Heart right ventricle (tissue), 16 donors: Measurements from ENCODE around the gene COL4A2. TPM values are rescaled to one million over a fixed set of nuclear protein-coding genes. Genes with fewer than 3 reads are reported as not detected.
A peak's percentile ranks its signal among the peaks of the same experiment; 100 is the strongest.

ENCODE experiments used
- ATAC-seq, 8 donors: fragments of 200-7000 bp; cut with Tn5 transposase; one replicate each; pipeline ENCODE4 v1.9.1; 2020; ENCODE audit warnings: mild to moderate bottlenecking in 8 of 8, moderate library complexity in 8 of 8, moderate number of reproducible peaks in 1 of 8
- DNase-seq, 2 donors: peaks; one replicate each; pipeline ENCODE4 v3.0.0-alpha.2; 2020
- H3K27ac ChIP-seq, 10 donors: fragments of 200-600 bp; sonication (generic) in 2 of 10; one replicate each; pipeline versions ENCODE4 v1.5.0 to v1.8.0; 2020 to 2022; ENCODE audit warnings: mild to moderate bottlenecking in 3 of 10
- H3K27me3 ChIP-seq, 7 donors: fragments of 200-600 bp; one replicate each; pipeline ENCODE4 v1.8.0; 2021 to 2022; ENCODE audit warnings: mild to moderate bottlenecking in 2 of 7
- H3K36me3 ChIP-seq, 9 donors: fragments of 200-600 bp; sonication (generic) in 1 of 9; one replicate each; pipeline versions ENCODE4 v1.5.0 to v1.8.0; 2020 to 2022; ENCODE audit warnings: mild to moderate bottlenecking in 2 of 9
- H3K4me1 ChIP-seq, 9 donors: fragments of 200-600 bp; sonication (generic) in 1 of 9; one replicate each; pipeline versions ENCODE4 v1.5.0 to v1.8.0; 2020 to 2022; ENCODE audit warnings: mild to moderate bottlenecking in 4 of 9
- H3K4me3 ChIP-seq, 10 donors: fragments of 200-600 bp; sonication (generic) in 2 of 10; one replicate each; pipeline versions ENCODE4 v1.5.0 to v1.8.0; 2020 to 2022; ENCODE audit warnings: mild to moderate bottlenecking in 7 of 10, moderate library complexity in 2 of 10
- H3K9me3 ChIP-seq, 11 donors: fragments of 200-600 bp in 10 of 11; sonication (generic) in 2 of 11; one replicate each; pipeline versions ENCODE4 v1.5.0 to v1.8.0; 2013 to 2022; ENCODE audit warnings: mild to moderate bottlenecking in 2 of 11, control low read depth in 1 of 11, moderate library complexity in 1 of 11
- CTCF ChIP-seq, 9 donors: fragments of 200-600 bp; sonication (generic) in 2 of 9; IDR thresholded peaks; one replicate each; pipeline versions ENCODE4 v1.5.0 to v1.8.0; 2021 to 2022; ENCODE audit warnings: antibody characterized with exemption in 9 of 9, mild to moderate bottlenecking in 5 of 9, moderate library complexity in 1 of 9
- WGBS, 2 donors: extraction: QIAGEN DNeasy Blood & Tissue Kit; methylation state at CpG; one replicate each; pipeline ENCODE4 v1.1.7; 2013; ENCODE audit warnings: inconsistent platforms in 1 of 2; 5-methylcytosine and 5-hydroxymethylcytosine counted together
- intact Hi-C, 10 donors: fragments of 100-400 bp; cut with DNase I; formaldehyde crosslinking; loops; one replicate each; pipeline versions ENCODE4 v1.11.1 to v1.14.2; 2022
- polyA plus RNA-seq, 2 donors: library from polyadenylated mRNA; stranded (reverse); fragments of 200-250 nt; gene quantifications; one replicate each; pipeline ENCODE4 v1.2.3, GENCODE V29; 2013
- total RNA-seq, 10 donors: library from RNA; stranded (reverse); fragmentation: NEBNext Ultra II Directional in 3 of 10; extraction: Animal tissue kit (Norgen Biotek cat#: 25700) in 3 of 10; gene quantifications; one replicate each; pipeline versions ENCODE4 v1.2.1 to v1.2.4, GENCODE V29; 2021 to 2023
- donor health status: Arrhythmogenic right ventricular cardiomyopathy.
- donor health status: ischemic (EF 13 %, LVEDD 7.1; RV severe dilation, severe dysfunction).
- donor health status: healthy with polysubstance abuse.
- donor health status: DM: no; HTN: yes; CAD: no.
- donor health status: DM: no; HTN: no; CAD: no.
- donor health status: ischemic (EF 25% LVEDD 6.9; RV normal size, moderate dysfunction).
- donor health status: ischemic (EF 25% LVEDD 5.7; RV mildly dilated, moderate dysfunction).
- donor health status: healthy.
- donor health status: DM: yes; HTN: yes; CAD: no.
- donor health status: Ischemic cardiomyopathy.
- donor health status: ischemic (EF 35%, LVEDD 5.7; RV mildly dilated, moderate dysfunction).
- donor health status: nonischemic (EF 11% LVEDD 7.7; RV severe dilation, severe dysfunction).
- donor health status: DM: yes; HTN: yes; CAD: no.
- donor health status: PGD.
- donor health status: ischemic (EF 29% LVEDD 5.4; RV normal size, mild dysfunction).
- donor health status: nonischemic (EF 23%, LVEDD 6.1; RV moderate dilation, normal function).

Gene COL4A2
- total and polyA plus RNA-seq, 12 donors = 81.7 to 301 (median 128) TPM

DNA sequence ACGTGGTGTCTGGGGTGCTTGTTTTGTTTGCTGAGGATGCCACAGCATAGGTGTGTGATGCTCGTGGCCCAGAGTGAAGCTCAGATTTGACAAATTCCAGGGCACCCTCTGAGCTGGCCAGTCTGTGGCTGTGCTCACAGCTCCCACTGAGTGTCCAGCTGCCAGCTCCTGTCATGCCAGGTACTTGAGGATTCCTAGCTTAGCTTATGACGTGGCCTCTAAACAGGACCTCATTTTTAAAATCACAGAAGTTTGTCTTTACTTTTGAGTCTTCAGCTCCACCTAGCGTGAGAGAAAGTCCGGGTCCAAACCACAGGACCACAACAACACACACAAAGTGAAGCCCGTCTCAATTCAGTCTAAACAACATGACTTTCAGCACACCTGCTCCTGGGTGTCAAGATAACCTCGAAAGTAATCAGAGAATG is 137.2 kb downstream of the COL4A2 start:
- Histone ChIP-seq H3K36me3 (peaks cover 0 to 100% (median 54%) of the 10 kb centered on the region in 9 donors), H3K9me3 (no peaks in the 10 kb centered on the region), H3K4me1 (peaks cover 0 to 20% (median 3%) of the 10 kb centered on the region in 9 donors), H3K27me3 (no peaks in the 10 kb centered on the region), H3K4me3 (no peak overlapping the region), H3K27ac (peak overlapping the region in 5 of 10 donors; percentile 6 to 44 (median 34))
- DNase-seq (no peak), ATAC-seq (peak; percentile 41 to 83 (median 66))
- intact Hi-C loops = loop anchor here in 3 of 10 donors (1.0 to 5.0 kb wide), 2 partner anchors 222 kb away; no protein-coding TSS in a partner anchor
- peak in 7 of 9 donors; percentile 25 to 55 (median 52) for TF ChIP-seq CTCF (IDR thresholded peaks at IDR 0.05)
- 55 to 65% methylated on average over 7 of the region's 7 CpGs for WGBS, 2 donors

DNA sequence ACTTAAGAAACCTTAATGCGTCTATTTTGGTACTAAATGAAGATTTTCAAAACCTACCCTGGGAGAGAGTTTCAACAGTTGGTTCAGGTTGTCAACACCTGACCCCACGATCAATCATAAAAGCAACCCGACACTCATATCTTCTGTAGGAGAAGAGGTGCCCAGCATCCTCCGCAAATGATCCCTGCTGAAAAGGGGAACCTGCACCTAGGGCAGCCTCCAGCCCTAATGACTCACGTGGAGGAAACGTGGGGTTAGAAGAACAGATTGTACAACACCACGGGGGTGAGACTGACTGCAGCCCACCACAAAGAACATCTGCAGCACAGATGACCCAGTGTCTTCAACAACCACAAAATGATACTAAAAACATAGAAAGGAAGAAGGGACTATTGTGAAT is 138.1 kb downstream of the COL4A2 start:
- 81% methylated on average over 7 of the region's 7 CpGs for WGBS, 2 donors
- no peak for TF ChIP-seq CTCF (IDR thresholded peaks at IDR 0.05)
- H3K27ac ChIP-seq = no peak overlapping the region
- no peak overlapping the region for H3K4me3 ChIP-seq
- no peaks in the 10 kb centered on the region for H3K9me3 ChIP-seq
- DNase-seq (no peak), ATAC-seq (no peak)
- no peaks in the 10 kb centered on the region for H3K27me3 ChIP-seq
- H3K36me3 ChIP-seq = peaks cover 2 to 100% (median 54%) of the 10 kb centered on the region in 9 donors
- intact Hi-C loops = no loop called here
- H3K4me1 ChIP-seq = peaks cover 0 to 20% (median 3%) of the 10 kb centered on the region in 9 donors

DNA sequence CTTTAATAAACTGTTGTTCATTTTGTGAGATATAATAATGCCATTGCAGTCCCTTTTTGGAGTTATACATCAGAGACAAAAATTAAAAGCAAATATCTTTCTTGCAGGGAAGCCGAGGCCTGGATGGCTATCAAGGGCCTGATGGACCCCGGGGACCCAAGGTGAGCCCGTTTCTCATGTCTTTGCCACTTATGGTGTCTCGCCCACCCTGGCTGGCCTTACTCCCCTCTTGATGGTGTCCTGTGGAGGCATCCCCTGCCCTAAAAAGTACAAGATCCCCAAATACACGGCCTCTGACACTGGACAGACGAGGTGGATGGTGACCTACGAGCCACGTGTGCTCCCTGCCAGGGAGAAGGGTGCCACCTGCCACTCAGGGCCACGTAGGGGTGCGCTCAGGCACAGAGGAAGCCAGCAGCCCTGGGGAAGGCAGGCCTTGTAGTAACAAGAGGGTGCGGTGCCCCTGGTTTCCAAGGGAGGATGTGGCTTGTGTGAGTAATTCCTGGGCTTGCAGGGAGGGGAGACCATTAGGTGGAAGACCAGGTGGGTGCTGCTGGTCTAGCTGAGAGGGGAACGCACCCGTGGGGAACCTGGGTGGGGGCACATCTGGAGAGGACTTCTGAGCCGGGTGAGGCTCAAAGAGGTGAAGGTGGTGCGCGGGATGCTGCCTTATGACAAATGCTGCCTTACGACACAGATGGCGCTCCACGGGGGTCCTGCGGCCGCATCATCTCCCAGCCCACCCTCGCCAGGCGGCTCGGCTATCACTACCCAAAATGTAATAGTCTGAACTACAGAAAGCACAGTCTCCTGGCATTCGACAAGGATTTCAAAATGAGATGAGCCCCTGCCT is 138.9 kb downstream of the COL4A2 start:
- DNase-seq (no peak), ATAC-seq (no peak)
- H3K4me1 ChIP-seq = peaks cover 0 to 20% (median 3%) of the 10 kb centered on the region in 9 donors
- no peak overlapping the region for H3K27ac ChIP-seq
- peaks cover 3 to 100% (median 52%) of the 10 kb centered on the region in 9 donors for H3K36me3 ChIP-seq
- H3K9me3 ChIP-seq = no peaks in the 10 kb centered on the region
- TF ChIP-seq CTCF (IDR thresholded peaks at IDR 0.05) = no peak
- intact Hi-C loops = no loop called here
- H3K4me3 ChIP-seq = no peak overlapping the region
- H3K27me3 ChIP-seq = no peaks in the 10 kb centered on the region
- 92 to 95% methylated on average over 25 of the region's 25 CpGs for WGBS, 2 donors

- H3K27me3 ChIP-seq = no peaks in the 10 kb centered on the region
- no peak overlapping the region for H3K4me3 ChIP-seq
- TF ChIP-seq CTCF (IDR thresholded peaks at IDR 0.05) = no peak
- H3K9me3 ChIP-seq = no peaks in the 10 kb centered on the region
- 67% methylated on average over 4 of the region's 4 CpGs for WGBS, 2 donors
- H3K4me1 ChIP-seq = peaks cover 0 to 20% (median 3%) of the 10 kb centered on the region in 9 donors
- ATAC-seq (no peak), DNase-seq (no peak)
- H3K27ac ChIP-seq = no peak overlapping the region
- intact Hi-C loops = no loop called here
- H3K36me3 ChIP-seq = peaks cover 3 to 100% (median 52%) of the 10 kb centered on the region in 9 donors
These were observed 139.4 kb downstream of the COL4A2 start for GRCh38 chr13:110446575-110446890.
